Uterus (tissue), 4 donors: ENCODE measurements around the gene CCR3. TPM values are rescaled to one million over a fixed set of nuclear protein-coding genes. Genes with fewer than 3 reads are reported as not detected.

Source experiments
- DNase-seq, 2 donors: peaks; one replicate each; pipeline ENCODE4 v3.0.0-alpha.2; 2019 to 2020
- H3K27ac ChIP-seq, 2 donors: fragments of 200-600 bp; sonication (generic); 1 replicate in 1 of 2; 2 replicates in 1 of 2; pipeline ENCODE4 v1.5.1; 2016 to 2018
- H3K27me3 ChIP-seq, 2 donors: fragments of 200-600 bp; sonication (generic); one replicate each; pipeline ENCODE4 v1.5.1; 2018 to 2019; ENCODE audit warnings: control low read depth in 1 of 2
- H3K36me3 ChIP-seq, 2 donors: fragments of 200-600 bp; sonication (generic); one replicate each; pipeline ENCODE4 v1.5.1; 2019; ENCODE audit warnings: control low read depth in 1 of 2
- H3K4me1 ChIP-seq, 2 donors: fragments of 200-600 bp; sonication (generic); one replicate each; pipeline ENCODE4 v1.5.1; 2018 to 2019; ENCODE audit warnings: control low read depth in 1 of 2
- H3K4me3 ChIP-seq, 2 donors: fragments of 200-600 bp; sonication (generic); 1 replicate in 1 of 2; 2 replicates in 1 of 2; pipeline ENCODE4 v1.5.1; 2018 to 2019; ENCODE audit warnings: mild to moderate bottlenecking in 1 of 2
- H3K9me3 ChIP-seq, 2 donors: fragments of 200-600 bp; sonication (generic); one replicate each; pipeline ENCODE4 v1.5.1; 2019; ENCODE audit warnings: control low read depth in 1 of 2
- POLR2A ChIP-seq, 2 donors: fragments of 450-650 bp; IDR thresholded peaks; one replicate each; pipeline ENCODE4 v1.6.1; 2016; ENCODE audit warnings: antibody characterized with exemption in 2 of 2, mild to moderate bottlenecking in 1 of 2, moderate library complexity in 1 of 2
- intact Hi-C: fragments of 100-400 bp; cut with DNase I; formaldehyde crosslinking; loops from one replicate; pipeline ENCODE4 v1.15.1; 2023; ENCODE audit warnings: low total_unique reads
- total RNA-seq, 4 donors: library from RNA; depleted of rRNA in 3 of 4; stranded (reverse); fragments of >200 nt in 3 of 4; gene quantifications; one replicate each; pipeline versions ENCODE4 v1.1.0 to v1.2.4, GENCODE V29; 2014 to 2023
- TF ChIP-seq, protein P1 (sequence below), 4 experiments: fragments of 200-600 bp in 2 of 4; fragments of 450-650 bp in 2 of 4; sonication (generic) in 2 of 4; IDR thresholded peaks; one replicate each; pipeline ENCODE4 v1.5.1; 2016 to 2019; ENCODE audit warnings: antibody characterized with exemption in 4 of 4, mild to moderate bottlenecking in 2 of 4, moderate library complexity in 1 of 4
- donor health status: DM: yes; HTN: yes; CAD: no.

CCR3 gene
- total RNA-seq, 4 donors from 2014 or later = not detected

DNA sequence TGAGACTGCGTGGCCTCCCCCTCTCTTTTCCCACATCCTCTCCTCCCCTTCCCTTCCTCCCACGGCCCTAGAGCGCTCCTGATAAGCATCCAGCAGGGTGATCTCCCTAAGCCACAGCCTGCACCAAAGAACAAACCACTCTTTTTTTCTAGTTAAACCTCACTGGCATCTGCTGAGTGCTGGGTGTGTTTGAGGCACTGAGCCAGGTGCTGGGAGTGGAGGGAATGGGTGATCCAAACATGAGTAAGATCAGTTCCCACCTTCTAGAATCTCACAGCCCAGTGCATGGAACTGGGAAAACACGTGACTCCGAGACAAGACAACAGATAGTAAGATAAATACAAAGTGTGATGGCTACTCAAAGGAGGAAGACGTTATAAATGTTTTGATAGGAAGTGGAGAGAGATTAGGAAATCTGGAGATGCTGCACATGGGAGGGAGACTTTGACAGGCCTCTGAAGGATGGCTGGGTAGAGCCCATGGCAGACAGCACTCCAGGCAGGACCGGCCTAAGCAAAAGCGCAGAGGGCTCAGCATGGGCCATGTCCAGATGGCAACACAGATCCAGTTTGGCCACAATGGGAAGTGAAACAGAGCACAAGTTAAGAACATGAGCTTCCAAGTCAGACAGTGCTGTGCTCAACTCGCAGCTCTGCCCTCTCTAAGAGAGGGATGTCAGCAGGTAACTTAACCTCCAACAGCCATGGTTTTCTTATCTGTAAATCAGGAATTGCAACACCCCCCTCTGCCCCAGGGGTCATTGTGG, 55.6 kb downstream of the CCR3 start:
- H3K27me3 ChIP-seq = no peaks in the 10 kb centered on the region
- H3K9me3 ChIP-seq = no peaks in the 10 kb centered on the region
- no peak overlapping the region for H3K4me3 ChIP-seq
- H3K4me1 ChIP-seq = no peaks in the 10 kb centered on the region
- DNase-seq = no peak
- H3K36me3 ChIP-seq = no peaks in the 10 kb centered on the region
- intact Hi-C loops = no loop called here
- no peak overlapping the region for H3K27ac ChIP-seq
- TF ChIP-seq, protein P1, sequence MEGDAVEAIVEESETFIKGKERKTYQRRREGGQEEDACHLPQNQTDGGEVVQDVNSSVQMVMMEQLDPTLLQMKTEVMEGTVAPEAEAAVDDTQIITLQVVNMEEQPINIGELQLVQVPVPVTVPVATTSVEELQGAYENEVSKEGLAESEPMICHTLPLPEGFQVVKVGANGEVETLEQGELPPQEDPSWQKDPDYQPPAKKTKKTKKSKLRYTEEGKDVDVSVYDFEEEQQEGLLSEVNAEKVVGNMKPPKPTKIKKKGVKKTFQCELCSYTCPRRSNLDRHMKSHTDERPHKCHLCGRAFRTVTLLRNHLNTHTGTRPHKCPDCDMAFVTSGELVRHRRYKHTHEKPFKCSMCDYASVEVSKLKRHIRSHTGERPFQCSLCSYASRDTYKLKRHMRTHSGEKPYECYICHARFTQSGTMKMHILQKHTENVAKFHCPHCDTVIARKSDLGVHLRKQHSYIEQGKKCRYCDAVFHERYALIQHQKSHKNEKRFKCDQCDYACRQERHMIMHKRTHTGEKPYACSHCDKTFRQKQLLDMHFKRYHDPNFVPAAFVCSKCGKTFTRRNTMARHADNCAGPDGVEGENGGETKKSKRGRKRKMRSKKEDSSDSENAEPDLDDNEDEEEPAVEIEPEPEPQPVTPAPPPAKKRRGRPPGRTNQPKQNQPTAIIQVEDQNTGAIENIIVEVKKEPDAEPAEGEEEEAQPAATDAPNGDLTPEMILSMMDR (IDR thresholded peaks at IDR 0.05) = no peak
- TF ChIP-seq POLR2A (IDR thresholded peaks at IDR 0.05) = no peak

DNA sequence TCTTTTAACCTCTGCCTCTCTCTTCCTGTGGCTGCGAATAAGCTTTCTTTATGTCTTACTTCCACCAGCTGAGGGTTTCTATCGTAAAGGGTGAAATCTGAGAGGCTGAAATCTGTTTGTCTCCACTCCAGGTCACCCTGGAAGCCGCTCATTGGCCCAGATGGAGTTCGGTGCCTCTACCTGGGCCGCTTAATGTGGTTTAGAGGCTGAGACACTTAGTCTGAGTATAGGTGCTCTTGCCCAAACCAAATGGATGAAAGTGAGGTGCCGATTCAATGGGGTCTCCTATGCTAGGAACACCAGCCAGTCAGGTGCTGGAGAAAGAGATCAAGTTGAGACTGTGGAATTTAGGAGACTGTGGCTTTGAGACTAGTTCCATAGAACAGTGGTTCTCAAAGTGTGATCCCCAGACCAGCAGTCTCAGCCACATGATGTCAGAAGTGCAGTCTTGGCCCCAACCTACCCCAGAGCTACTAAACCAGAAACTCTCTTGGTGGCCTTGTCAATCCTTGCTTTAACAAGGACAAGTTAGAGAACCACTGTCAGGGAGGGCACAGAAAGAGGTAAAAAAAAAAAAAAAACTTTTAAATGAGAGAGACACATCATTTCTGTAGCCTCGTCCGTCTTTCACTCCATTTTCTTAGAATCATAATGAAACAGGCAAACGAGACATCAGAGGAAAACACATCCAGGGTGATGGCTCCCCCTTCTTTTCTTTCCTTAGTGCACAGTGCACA, 56.8 kb downstream of the CCR3 start:
- no peak for DNase-seq
- Histone ChIP-seq H3K36me3 (no peaks in the 10 kb centered on the region), H3K27me3 (no peaks in the 10 kb centered on the region), H3K4me1 (no peaks in the 10 kb centered on the region), H3K9me3 (no peaks in the 10 kb centered on the region), H3K27ac (no peak overlapping the region), H3K4me3 (no peak overlapping the region)
- no peak for TF ChIP-seq POLR2A (IDR thresholded peaks at IDR 0.05)
- TF ChIP-seq, protein P1 (IDR thresholded peaks at IDR 0.05) = no peak
- intact Hi-C loops = no loop called here

DNA sequence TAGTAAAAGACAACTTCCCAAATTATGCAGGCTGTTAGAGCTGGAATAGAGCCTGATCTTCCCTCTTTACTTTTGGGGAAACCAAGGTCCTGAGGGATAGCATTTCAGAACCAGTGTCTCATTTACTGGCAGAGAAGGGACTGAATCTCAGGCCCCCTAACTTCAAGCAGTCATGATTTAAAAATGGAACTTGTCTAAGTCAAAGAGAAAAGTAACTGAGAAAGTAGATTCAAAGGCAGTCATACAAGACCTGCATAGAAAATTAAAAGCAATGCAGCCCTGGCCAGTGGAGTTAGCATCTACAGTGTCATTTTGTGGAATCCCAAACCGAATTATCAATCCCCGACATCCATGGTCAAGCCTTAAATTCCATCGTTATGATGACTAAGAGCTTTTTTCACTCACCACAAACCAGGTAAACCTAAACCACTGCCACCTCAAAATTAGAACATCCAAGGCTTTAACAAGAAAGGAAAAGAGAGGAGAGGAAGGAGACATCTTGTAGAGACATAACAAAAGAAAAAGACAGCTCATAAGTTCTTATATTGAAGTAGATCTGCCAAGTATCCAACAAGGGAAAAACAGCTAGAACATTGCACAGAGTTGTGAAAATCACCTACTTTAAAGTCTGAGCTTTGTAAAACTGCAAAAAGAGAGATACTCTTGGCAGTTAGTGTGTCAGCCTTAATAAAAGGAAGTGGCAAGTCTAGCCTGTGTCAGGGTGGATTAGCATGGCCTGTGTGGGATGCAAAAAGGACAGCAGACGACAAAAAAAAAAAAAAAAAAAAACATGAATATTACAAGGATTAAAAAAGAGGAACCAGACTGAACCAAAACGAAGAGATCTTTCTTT, 57.6 kb downstream of the CCR3 start:
- Histone ChIP-seq H3K27me3 (no peaks in the 10 kb centered on the region), H3K4me3 (no peak overlapping the region), H3K27ac (no peak overlapping the region), H3K36me3 (no peaks in the 10 kb centered on the region), H3K4me1 (no peaks in the 10 kb centered on the region), H3K9me3 (no peaks in the 10 kb centered on the region)
- intact Hi-C loops = no loop called here
- DNase-seq = no peak
- TF ChIP-seq, protein P1 (IDR thresholded peaks at IDR 0.05) = no peak

DNA sequence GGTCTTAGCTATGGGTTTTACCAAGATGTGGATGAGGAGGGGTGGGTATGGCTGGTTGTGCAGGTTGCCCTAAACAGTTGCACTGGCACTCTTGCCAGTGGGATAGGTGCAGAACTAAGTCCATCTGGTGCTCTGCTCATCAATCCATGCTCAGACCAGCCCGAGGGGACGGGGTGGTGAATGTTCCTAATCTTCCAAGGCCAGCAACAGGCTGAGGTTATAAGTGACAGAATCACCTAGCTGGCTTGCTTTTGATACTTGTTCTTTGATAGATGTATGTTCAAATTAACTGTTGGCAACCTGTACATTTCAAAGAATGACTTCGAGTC, 58.2 kb downstream of the CCR3 start:
- intact Hi-C loops = no loop called here
- Histone ChIP-seq H3K9me3 (no peaks in the 10 kb centered on the region), H3K27me3 (no peaks in the 10 kb centered on the region), H3K36me3 (no peaks in the 10 kb centered on the region), H3K4me3 (no peak overlapping the region), H3K27ac (no peak overlapping the region), H3K4me1 (no peaks in the 10 kb centered on the region)
- no peak for DNase-seq
- TF ChIP-seq, protein P1 (IDR thresholded peaks at IDR 0.05) = no peak
